Fibroblast of the aortic adventitia (primary cell): ENCODE data around the gene BLM. TPM values are rescaled to one million over a fixed set of nuclear protein-coding genes. Genes with fewer than 3 reads are reported as not detected.

Experiments
- DNase-seq: peaks from one replicate; pipeline ENCODE4 v3.0.0-alpha.2; 2010; ENCODE audit warnings: low read depth
- H3K4me3 ChIP-seq: 2 replicates; pipeline ENCODE4 v1.5.1; 2011; ENCODE audit warnings: low read depth, mild to moderate bottlenecking, control low read depth, low read length, moderate library complexity
- CTCF ChIP-seq: IDR thresholded peaks from 2 replicates; pipeline ENCODE4 v1.5.1; 2011; ENCODE audit warnings: mild to moderate bottlenecking, low read length, control low read depth, inconsistent platforms; ENCODE audit not compliant: insufficient read depth
- small RNA-seq: library from RNA; depleted of rRNA; stranded (forward); fragments of <200 nt; gene quantifications from one replicate; pipeline ENCODE3, GENCODE V24; 2012
- total RNA-seq: library from RNA; depleted of rRNA; stranded (reverse); fragments of >200 nt; gene quantifications from 2 replicates; pipeline ENCODE4 v1.2.3, GENCODE V29; 2012; ENCODE audit warnings: low replicate concordance

BLM gene
- total RNA-seq, 1 donor = 12.2 TPM

GRCh38 chr15:90862487-90862886 is 145.3 kb downstream of the BLM start:
- TF ChIP-seq CTCF = no peak
- DNase-seq = no peak
- no peak overlapping the region for H3K4me3 ChIP-seq

- no peak for TF ChIP-seq CTCF
- DNase-seq = peak; percentile 48
- H3K4me3 ChIP-seq = no peak overlapping the region
Measured at GRCh38 chr15:90862964-90863778, 146.0 kb downstream of the BLM start.

GRCh38 chr15:90863987-90864386 is 146.8 kb downstream of the BLM start:
- DNase-seq = no peak
- no peak for TF ChIP-seq CTCF
- H3K4me3 ChIP-seq = no peak overlapping the region

- no peak for DNase-seq
- no peak for TF ChIP-seq CTCF
- H3K4me3 ChIP-seq = no peak overlapping the region
Measured at GRCh38 chr15:90864507-90864906, 147.4 kb downstream of the BLM start.

GRCh38 chr15:90865702-90866101 is 148.6 kb downstream of the BLM start:
- H3K4me3 ChIP-seq = no peak overlapping the region
- no peak for DNase-seq
- TF ChIP-seq CTCF = no peak

Small RNAs within 50 kb of the gene (small RNA-seq; reads per million reads assigned to genes)
- gene RF00093 (not detected), gene RN7SL363P (not detected)

Other genes with a start within 250 kb of the BLM start
- 10.9 and 15.7 TPM in 2 replicates for gene CRTC3, start 187.4 kb upstream of the BLM start, total RNA-seq
- 45.0 and 67.4 TPM in 2 replicates for gene FURIN, start 151.2 kb downstream of the BLM start, total RNA-seq
- gene FES, start 167.2 kb downstream of the BLM start, total RNA-seq = 19.0 and 23.1 TPM in 2 replicates
- 5.2 and 11.0 TPM in 2 replicates for gene MAN2A2, start 186.0 kb downstream of the BLM start, total RNA-seq
- gene HDDC3, start 215.2 kb downstream of the BLM start, total RNA-seq = 4.3 and 12.9 TPM in 2 replicates
- 66.5 and 75.6 TPM in 2 replicates for gene UNC45A, start 217.9 kb downstream of the BLM start, total RNA-seq
- 10.1 and 22.7 TPM in 2 replicates for gene RCCD1, start 237.5 kb downstream of the BLM start, total RNA-seq